NCI-H345 treated with DMSO at 0.1 percent for 48 hours (cell line): ENCODE results near the gene MDM1.

Source experiments
- DNase-seq: peaks from one replicate; lab custom pipeline; 2025; ENCODE audit not compliant: unreplicated experiment; lab: John Stamatoyannopoulos, UW

Gene MDM1

GRCh38 chr12:68356060-68356695 is 24.0 kb upstream of the MDM1 start:
- no peak for DNase-seq

- no peak for DNase-seq
Measured at GRCh38 chr12:68354977-68355541, 22.9 kb upstream of the MDM1 start.

GRCh38 chr12:68352067-68352466 is 19.9 kb upstream of the MDM1 start:
- DNase-seq = no peak

- DNase-seq = no peak
Measured at GRCh38 chr12:68350753-68351152, 18.6 kb upstream of the MDM1 start.

GRCh38 chr12:68349921-68350606 is 17.9 kb upstream of the MDM1 start:
- peak; percentile 99 for DNase-seq

- peak; percentile 98 for DNase-seq
Measured at GRCh38 chr12:68349220-68349621, 17.1 kb upstream of the MDM1 start.

GRCh38 chr12:68348419-68348818 is 16.3 kb upstream of the MDM1 start:
- no peak for DNase-seq

GRCh38 chr12:68345763-68346162 is 13.6 kb upstream of the MDM1 start:
- DNase-seq = no peak

- no peak for DNase-seq
Measured at GRCh38 chr12:68344126-68344525, 12.0 kb upstream of the MDM1 start.

GRCh38 chr12:68342966-68343365 is 10.8 kb upstream of the MDM1 start:
- peak; percentile 91 for DNase-seq

GRCh38 chr12:68341822-68342221 is 9.7 kb upstream of the MDM1 start:
- no peak for DNase-seq

- DNase-seq = no peak
Measured at GRCh38 chr12:68340404-68341270, 8.5 kb upstream of the MDM1 start.

GRCh38 chr12:68336889-68337303 is 4.7 kb upstream of the MDM1 start:
- peak; percentile 89 for DNase-seq

GRCh38 chr12:68335462-68335861 is 3.3 kb upstream of the MDM1 start:
- DNase-seq = peak; percentile 76

- peak; percentile 36 for DNase-seq
Measured at GRCh38 chr12:68334132-68334531, 2.0 kb upstream of the MDM1 start.

GRCh38 chr12:68332728-68333630 is 817 bp upstream of the MDM1 start:
- no peak for DNase-seq

GRCh38 chr12:68331500-68331868 is 678 bp downstream of the MDM1 start:
- no peak for DNase-seq

GRCh38 chr12:68327896-68328295 is 4.3 kb downstream of the MDM1 start:
- no peak for DNase-seq

GRCh38 chr12:68326716-68327115 is 5.4 kb downstream of the MDM1 start:
- DNase-seq = no peak

- DNase-seq = no peak
Measured at GRCh38 chr12:68325966-68326365, 6.2 kb downstream of the MDM1 start.

GRCh38 chr12:68324531-68324930 is 7.6 kb downstream of the MDM1 start:
- DNase-seq = no peak
